NCI-H526 (cell line): ENCODE results near the gene KLF2.
A peak's percentile ranks its signal among the peaks of the same experiment; 100 is the strongest.

Source experiments
- DNase-seq, 2 experiments: peaks; one replicate each; lab custom pipeline; 2025; lab: John Stamatoyannopoulos, UW

KLF2 gene

GRCh38 chr19:16306728-16307402 lies 17.8 kb upstream of the KLF2 start:
- DNase-seq: no peak

- DNase-seq: no peak
These were observed 16.5 kb upstream of the KLF2 start for GRCh38 chr19:16308081-16308480.

DNA sequence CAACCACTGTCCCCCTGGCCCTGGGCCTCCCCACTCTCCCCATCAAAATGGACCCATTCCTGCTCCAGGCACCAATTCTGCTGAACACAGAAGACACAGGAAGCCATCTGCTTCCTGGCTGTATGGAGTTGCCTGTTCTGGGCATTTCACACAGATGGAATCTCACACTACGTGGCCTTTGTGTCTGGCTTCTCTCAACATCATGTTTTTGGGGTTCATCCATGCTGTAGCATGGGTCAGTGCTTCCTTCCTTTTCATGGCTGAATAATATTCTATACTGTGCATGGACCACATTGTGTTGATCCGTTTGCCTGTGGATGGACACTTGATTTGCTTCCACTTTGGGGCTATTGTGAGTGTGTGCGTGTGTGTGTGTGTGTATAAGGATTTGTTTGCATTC lies 15.0 kb upstream of the KLF2 start:
- no peak for DNase-seq

- DNase-seq: no peak
These were observed 8.7 kb upstream of the KLF2 start for GRCh38 chr19:16315825-16316505.

- no peak for DNase-seq
These were observed 8.1 kb upstream of the KLF2 start for GRCh38 chr19:16316506-16316882.

DNA sequence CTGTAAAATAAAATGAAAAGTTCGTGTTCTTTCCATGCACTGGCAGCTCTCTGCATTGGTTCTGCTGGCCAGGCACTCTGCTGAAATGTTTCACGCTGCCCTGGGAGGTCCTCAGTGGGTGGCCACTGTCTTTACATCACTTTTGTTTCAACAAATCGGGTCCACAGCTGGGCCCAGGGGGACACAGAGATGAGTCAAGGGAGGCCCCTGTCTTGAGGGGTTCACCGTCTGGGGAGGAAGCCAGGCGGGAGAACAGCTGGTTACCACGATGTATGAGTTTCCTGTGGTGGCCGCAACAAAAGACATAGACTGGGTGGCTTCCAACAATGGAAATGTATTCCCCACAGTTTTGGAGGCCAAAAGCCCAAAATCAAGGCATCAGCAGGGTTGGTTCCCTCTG lies 5.1 kb upstream of the KLF2 start:
- DNase-seq: no peak

DNA sequence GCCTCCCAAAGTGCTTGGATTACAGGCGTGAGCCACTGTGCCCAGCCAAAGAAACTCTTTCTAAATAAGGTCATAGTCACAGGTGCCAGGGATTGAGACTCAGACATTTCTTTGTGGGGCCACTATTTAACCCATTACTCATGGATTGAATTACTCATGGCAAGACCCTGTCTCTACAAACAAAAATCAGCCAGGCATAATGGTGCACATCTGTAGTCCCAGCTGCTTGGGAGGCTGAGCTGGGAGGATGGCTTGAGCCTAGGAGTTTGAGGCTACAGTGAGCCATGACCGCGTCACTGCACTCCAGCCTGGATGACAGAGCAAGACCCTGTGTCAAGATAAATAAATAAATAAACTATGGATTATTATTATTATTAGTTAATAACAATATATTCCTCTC lies 3.6 kb upstream of the KLF2 start:
- no peak for DNase-seq

DNA sequence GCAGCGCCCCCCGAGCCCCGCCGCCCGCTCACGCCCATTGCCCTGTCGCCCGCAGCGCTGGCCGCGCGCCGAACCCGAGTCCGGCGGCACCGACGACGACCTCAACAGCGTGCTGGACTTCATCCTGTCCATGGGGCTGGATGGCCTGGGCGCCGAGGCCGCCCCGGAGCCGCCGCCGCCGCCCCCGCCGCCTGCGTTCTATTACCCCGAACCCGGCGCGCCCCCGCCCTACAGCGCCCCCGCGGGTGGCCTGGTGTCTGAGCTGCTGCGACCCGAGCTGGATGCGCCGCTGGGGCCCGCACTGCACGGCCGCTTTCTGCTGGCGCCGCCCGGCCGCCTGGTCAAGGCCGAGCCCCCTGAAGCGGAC lies 518 bp downstream of the KLF2 start:
- DNase-seq: peak in 1 of 2 experiments; percentile 20

DNA sequence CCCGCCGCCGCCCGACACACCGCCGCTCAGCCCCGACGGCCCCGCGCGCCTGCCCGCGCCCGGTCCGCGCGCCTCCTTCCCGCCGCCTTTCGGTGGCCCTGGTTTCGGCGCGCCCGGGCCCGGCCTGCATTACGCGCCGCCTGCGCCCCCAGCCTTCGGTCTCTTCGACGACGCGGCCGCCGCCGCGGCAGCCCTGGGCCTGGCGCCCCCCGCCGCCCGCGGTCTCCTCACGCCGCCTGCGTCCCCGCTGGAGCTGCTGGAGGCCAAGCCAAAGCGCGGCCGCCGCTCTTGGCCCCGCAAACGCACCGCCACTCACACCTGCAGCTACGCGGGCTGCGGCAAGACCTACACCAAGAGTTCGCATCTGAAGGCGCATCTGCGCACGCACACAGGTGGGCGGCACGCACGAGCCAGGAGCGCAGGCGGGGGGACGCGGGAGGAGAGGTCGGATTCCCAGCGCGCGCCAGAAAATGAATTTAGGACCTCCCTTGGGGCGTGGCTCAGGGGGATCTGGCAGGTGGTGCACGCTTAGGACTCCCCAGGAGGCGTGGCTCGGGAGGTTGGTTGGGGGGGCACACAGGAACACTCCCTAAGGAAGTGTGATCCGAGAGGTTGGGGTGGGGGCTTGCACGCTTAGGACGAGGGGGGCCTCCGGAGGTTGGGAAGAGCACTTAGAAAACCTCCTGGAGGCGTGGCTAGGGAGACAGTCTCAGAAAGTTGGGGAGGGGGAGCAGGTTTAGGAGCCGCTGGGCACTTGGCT lies 1.2 kb downstream of the KLF2 start:
- peak in 1 of 2 experiments; percentile 47 for DNase-seq

DNA sequence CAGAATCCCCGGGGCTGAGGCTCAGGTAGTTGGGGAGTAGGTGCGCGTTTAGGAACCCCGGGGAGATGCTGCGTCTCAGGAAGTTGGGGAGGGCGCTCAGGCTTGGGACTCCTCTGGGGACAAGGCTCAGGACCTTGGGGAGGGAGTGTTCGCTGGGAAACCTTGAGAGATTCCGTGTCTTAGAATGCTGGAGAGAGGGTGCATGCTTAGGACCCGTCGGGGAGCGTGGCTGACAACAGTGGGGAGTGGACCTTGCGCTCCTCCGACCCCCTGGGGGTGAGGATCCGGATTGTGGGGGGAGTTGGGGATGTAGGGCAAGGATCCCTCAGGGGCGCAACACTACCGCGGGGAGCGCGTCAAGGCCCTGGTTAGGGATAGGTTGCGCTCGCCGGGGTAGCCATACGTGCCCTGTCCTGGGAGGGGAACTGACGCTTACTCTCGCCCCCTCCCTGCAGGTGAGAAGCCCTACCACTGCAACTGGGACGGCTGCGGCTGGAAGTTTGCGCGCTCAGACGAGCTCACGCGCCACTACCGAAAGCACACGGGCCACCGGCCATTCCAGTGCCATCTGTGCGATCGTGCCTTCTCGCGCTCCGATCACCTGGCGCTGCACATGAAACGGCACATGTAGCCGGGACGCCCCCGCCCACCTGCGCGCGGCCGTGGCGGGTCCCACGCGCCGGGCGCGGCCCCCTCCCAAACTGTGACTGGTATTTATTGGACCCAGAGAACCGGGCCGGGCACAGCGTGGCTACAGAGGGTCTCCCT lies 2.0 kb downstream of the KLF2 start:
- DNase-seq: peak in 1 of 2 experiments; percentile 5

- DNase-seq: no peak
These were observed 2.5 kb downstream of the KLF2 start for GRCh38 chr19:16327169-16327475.

- DNase-seq: no peak
These were observed 2.9 kb downstream of the KLF2 start for GRCh38 chr19:16327501-16327900.

DNA sequence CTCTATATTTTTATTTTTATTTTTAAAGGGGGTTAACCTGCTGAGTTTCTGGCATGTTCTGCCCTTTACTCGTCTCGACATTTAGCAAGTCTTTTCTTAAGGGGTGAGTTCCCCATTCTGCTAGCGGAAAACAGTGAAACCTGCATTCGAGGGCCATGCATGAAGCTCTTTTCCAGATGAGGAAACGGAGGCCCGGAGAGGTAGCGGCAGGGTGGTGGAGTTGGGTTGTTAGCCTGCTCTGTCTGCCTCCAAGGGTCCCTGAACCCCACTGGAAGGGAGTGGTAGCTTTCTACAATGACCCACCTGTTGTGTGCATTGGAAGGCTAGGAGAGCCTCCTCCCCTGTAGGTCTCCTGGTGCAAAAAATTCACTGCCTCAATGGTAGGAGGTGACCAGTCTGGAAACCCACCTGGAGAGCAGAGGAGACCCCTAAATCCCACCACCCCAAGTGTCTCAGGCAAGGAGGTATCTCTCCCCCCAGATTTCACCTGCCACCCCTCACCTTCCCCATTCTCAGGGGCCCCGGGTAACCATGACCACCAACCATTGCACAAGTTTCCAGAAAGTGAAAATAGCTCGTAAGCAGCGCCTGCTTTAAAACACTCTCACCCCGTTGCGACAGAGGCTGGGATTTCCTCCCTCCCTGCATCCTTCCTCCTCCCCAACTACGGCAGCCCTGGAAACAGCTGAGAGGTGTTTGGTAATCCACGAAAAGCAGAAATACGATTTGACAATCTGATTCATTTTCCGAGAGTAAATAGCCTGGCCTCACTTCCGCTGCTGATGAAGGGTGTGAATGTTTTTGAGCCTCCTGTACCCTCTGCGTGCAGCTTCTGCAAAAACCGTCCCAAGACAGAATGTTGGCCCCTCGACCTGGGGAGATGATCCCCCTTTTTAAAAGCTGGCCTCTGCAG lies 3.5 kb downstream of the KLF2 start:
- DNase-seq: no peak

DNA sequence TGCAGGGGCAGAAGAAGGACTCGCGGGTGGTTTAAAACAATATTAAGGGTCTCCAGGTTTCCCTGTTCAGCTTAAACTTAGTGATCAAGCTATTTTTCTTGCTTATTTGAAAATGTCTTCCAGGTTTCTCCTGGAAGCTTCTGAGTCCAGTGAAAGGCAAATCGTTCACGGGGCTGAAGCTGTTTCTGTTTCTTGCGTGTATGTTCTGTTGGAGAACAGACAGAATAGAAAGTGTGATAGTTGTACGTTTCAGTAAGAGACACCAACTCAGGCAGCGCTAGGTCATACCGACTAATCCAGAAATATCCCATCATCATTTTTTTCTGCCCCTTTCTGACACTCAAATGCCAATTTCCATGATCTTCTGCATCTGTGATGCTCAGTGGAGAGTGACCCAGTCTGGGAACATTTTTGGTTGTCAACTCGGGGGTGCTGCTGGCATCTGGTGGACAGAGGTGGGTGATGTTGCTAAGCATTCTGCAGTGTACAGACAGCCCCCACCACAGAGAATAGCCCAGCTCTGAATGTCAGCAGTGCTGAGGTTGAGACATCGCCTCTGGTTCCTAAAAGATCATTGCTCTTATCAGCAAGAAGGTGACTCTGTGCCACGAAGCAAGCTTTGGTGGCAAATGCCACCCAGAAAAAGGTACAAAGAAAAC lies 4.3 kb downstream of the KLF2 start:
- DNase-seq: peak in 1 of 2 experiments; percentile 6

DNA sequence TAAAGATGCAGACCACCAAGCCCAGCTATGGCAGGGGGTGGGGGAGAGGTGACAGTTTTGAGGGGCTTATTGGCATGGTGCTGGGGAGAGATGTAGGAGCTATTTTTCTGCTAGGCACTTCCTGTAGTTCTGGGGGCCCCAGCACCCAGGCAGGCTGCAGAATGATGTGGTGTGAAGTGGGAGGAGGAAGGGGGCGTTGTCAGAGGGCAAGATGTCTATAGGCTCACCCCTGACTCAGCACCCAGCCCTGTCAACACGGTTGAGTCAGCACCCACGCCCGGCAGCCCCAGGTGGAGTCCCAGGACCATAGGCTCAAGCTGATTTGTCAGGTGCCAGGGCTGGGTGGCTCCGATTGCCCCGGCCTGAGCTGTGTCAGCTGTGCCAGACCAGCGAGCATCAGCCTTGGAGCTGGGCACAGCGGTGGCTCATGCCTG lies 5.8 kb downstream of the KLF2 start:
- peak in 1 of 2 experiments; percentile 0 for DNase-seq

DNA sequence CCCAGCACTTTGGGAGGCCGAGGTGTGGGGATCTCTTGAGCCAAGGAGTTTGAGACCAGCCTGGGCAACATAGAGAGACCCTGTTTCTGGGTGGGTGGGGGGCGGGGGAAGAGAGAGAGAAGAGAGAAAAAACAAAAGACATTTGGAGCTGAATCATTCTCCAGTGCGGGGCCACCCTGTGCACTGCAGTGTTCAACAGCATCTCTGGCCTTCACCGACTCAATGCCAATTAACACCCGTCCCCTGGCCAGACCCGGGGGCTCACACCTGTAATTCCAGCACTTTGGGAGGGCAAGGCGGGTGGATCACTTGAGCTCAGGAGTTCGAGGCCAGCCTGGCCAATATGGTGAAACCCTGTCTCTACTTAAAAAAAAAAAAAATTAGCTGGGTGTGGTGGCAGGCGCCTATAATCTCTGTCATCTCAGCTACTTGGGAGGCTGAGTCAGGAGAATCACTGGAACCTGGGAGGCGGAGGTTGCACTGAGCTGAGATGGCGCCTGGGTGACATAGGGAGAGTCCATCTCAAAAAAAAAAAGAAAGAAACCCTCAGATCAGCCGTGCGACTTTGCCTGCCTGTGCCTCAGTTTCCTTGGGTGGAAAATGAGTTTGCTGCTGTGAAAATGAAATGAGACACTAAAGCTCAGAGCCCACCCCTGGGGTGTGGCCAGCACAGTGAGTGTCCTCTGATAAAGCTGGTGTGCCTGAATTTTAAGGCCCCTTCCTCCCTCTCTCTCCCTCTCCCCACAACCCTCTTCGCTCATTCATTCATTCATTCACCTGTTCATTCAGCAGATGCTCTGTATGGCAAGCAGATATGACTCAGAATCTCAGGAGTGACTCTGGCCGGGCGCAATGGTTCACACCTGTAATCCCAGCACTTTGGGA lies 6.4 kb downstream of the KLF2 start:
- DNase-seq: no peak

GRCh38 chr19:16333001-16333586 lies 8.5 kb downstream of the KLF2 start:
- no peak for DNase-seq

DNA sequence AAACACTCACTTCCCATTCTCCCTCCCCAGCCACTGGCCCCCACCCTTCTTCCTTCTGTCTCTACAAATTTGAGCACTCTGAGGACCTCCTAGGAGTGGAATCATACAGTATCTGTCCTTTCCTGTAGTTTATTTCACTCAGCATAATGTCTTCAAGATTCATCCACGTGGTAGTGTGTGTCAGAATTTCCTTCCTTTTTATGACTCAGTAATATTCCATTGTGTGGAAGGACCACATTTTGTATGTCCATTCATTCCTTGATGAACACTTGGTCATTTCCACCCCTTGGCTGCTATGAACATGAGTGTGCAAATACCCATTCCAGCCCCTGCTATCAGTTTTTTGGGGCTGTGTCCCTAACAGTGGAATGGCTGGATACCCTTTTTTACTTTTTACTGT lies 9.8 kb downstream of the KLF2 start:
- no peak for DNase-seq

DNA sequence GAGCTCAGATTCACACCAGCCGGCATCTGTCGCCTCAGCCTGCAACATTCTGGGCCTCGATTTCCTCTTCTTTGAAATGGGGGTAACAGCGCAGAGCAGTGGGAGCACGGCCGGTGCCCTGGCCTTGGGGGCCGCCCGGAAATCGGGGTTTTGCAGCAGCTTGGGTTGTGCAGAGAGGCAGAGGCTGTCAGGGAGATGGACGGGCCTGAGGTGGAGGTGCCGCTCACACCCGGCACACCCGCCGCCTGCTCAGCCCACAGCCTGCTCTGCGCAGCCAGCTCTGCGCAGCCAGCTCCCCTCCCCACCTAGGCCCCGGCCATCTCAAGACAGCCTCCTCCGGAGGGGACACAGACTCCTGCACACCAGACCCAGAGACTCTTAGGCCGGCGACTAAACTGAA lies 10.6 kb downstream of the KLF2 start:
- DNase-seq: no peak

- no peak for DNase-seq
These were observed 11.9 kb downstream of the KLF2 start for GRCh38 chr19:16336571-16336970.
